SK-N-MC (cell line): ENCODE results near the gene KPNA5.

Experiments used
- EZH2 ChIP-seq: fragments of 200-600 bp; sonication (generic); IDR thresholded peaks from one replicate; pipeline ENCODE4 v1.6.1; 2017; ENCODE audit warnings: antibody characterized with exemption
- FOXP2 ChIP-seq: optimal IDR thresholded peaks from 2 replicates; pipeline ENCODE3; 2011; ENCODE audit warnings: mild to moderate bottlenecking, moderate library complexity; ENCODE audit not compliant: insufficient read depth; ENCODE audit errors: extremely low read length, control extremely low read depth
- POLR2AphosphoS5 ChIP-seq: IDR thresholded peaks from 2 replicates; pipeline ENCODE4 v1.6.1; 2012; ENCODE audit warnings: mild to moderate bottlenecking, low read depth, low read length, borderline replicate concordance

DNA sequence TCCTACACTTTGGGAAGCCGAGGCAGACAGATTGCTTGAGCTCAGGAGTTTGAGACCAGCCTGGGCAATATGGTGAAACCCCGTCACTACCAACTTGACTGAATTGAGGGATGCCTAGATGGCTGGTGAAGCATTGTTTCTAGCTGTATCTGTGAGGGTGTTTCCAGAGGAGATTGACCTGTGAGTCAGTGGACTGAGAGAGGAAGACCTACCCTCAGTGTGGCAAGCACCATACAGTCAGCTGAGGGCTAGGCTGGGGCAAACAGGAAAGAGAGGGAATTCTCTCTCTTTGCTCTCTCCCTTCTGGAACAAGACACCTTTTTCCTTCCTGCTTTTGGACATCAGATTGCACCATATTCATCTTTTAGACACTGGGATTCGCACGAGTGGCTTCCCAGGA is 8.7 kb upstream of the KPNA5 start:
- no peak for TF ChIP-seq FOXP2
- TF ChIP-seq POLR2AphosphoS5, result no peak
- TF ChIP-seq EZH2, result no peak
